Measurements from ENCODE around the gene PPM1A. TPM values are rescaled to one million over a fixed set of nuclear protein-coding genes. Genes with fewer than 3 reads are reported as not detected.
A peak's percentile ranks its signal among the peaks of the same experiment; 100 is the strongest.

The PPM1A gene
- total RNA-seq, 1 experiment from 2014 or later: 41.7 TPM

DNA sequence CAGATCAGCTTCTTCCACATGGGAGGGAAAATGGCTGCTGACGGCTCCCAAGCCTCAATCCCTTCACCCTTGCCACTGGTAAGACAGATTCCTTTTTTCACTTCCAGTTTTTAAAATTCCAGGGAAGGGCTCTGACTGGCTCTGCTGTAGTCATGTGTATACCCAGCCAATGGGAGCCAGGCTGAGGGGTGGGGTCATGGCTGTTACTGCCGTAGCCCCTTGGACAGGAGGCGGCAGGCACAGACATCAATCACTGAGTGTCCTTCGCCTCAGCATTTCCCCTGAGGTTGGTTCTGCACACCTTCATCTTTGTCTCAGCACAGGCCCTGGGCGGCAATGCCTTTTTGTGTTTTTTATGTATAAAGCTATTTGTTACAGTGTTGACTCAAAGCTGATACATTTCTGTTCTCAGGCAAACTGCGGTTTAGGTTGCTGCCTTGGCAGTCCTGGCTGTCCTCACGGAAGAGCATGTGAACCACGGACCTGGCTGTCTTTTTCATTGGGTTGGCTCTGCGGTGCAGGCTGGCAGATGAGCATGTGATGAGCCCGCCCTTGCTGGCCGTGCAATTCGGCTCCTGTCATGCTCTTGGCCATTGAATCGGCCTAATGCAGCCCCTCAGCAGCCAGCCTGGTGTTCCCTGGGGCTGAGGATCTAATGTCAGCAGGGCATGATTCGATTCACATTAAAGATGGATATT, 74.3 kb downstream of the PPM1A start:
- peaks cover 3% of the 10 kb centered on the region for H3K27me3 Mint-ChIP-seq (ENCODE audit: low read depth)
- no CpG with 5 or more reads among the region's 14 CpGs for WGBS (ENCODE audit: extremely low coverage, insufficient read length, low lambda C conversion rate)
- Histone ChIP-seq H2AFZ (ENCODE audit: low read length) (no peak overlapping the region), H2BK12ac (ENCODE audit: insufficient read length, low read depth, low read length) (no peak overlapping the region), H2BK20ac (ENCODE audit: low read depth, low read length, poor library complexity, severe bottlenecking) (no peak overlapping the region), H3K56ac (ENCODE audit: insufficient read length, low read depth, low read length) (no peak overlapping the region), H3K27ac (ENCODE audit: insufficient read length, low read depth, low read length) (no peak overlapping the region), H2AK5ac (ENCODE audit: insufficient read length, low read length) (no peak overlapping the region), H3K4me2 (ENCODE audit: insufficient read depth, insufficient read length, low read length) (no peak overlapping the region), H3T11ph (ENCODE audit: low read length) (no peak overlapping the region), H4K8ac (replicated peaks; ENCODE audit: insufficient read length, low read depth, low read length) (no peak overlapping the region), H3K79me2 (ENCODE audit: insufficient read depth, low read length) (no peaks in the 10 kb centered on the region), H2BK5ac (ENCODE audit: insufficient read length, low read length) (no peak overlapping the region), H4K5ac (ENCODE audit: insufficient read length, low read depth, low read length) (no peak overlapping the region), H3K9me3 (ENCODE audit: control insufficient read depth, low read depth, low read length) (peaks cover 6% of the 10 kb centered on the region), H3K23ac (ENCODE audit: insufficient read length, low read depth, low read length) (no peak overlapping the region), H2BK120ac (ENCODE audit: low read depth, low read length, poor library complexity, severe bottlenecking) (no peak overlapping the region), H3K4me1 (ENCODE audit: insufficient read depth, low read length) (peaks cover 7% of the 10 kb centered on the region; the same call in 1 of the 2 replicates), H3K9ac (ENCODE audit: extremely low read depth, insufficient read length, low read length) (no peak overlapping the region), H4K91ac (ENCODE audit: insufficient read length, low read depth, low read length) (no peak overlapping the region), H3K18ac (ENCODE audit: insufficient read length, low read depth, low read length) (peak overlapping the region; percentile 11), H3K4ac (ENCODE audit: low read depth, low read length) (no peak overlapping the region), H4K20me1 (ENCODE audit: control insufficient read depth, insufficient read depth, insufficient read length) (no peaks in the 10 kb centered on the region), H3K23me2 (ENCODE audit: insufficient read length, low read depth, low read length, poor library complexity, severe bottlenecking) (peaks cover 8% of the 10 kb centered on the region), H3K14ac (ENCODE audit: insufficient read depth, low read length) (no peak overlapping the region), H3K79me1 (ENCODE audit: insufficient read depth, low read depth, low read length, poor library complexity, severe bottlenecking) (no peaks in the 10 kb centered on the region), H3K27me3 (ENCODE audit: insufficient read depth, low read length) (no peaks in the 10 kb centered on the region), H2BK15ac (ENCODE audit: low read depth, low read length) (no peak overlapping the region)
- H3K27ac Mint-ChIP-seq: peak overlapping the region in 1 of 3 experiments; percentile 41; a peak in 1 of 7 replicates
- DNase-seq: no peak
- TF ChIP-seq, protein P1, sequence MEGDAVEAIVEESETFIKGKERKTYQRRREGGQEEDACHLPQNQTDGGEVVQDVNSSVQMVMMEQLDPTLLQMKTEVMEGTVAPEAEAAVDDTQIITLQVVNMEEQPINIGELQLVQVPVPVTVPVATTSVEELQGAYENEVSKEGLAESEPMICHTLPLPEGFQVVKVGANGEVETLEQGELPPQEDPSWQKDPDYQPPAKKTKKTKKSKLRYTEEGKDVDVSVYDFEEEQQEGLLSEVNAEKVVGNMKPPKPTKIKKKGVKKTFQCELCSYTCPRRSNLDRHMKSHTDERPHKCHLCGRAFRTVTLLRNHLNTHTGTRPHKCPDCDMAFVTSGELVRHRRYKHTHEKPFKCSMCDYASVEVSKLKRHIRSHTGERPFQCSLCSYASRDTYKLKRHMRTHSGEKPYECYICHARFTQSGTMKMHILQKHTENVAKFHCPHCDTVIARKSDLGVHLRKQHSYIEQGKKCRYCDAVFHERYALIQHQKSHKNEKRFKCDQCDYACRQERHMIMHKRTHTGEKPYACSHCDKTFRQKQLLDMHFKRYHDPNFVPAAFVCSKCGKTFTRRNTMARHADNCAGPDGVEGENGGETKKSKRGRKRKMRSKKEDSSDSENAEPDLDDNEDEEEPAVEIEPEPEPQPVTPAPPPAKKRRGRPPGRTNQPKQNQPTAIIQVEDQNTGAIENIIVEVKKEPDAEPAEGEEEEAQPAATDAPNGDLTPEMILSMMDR (conservative IDR thresholded peaks at IDR 0.05): no peak
- peaks cover 0 to 10% (median 9%) of the 10 kb centered on the region in 3 experiments; a peak in 5 of 7 replicates for H3K36me3 Mint-ChIP-seq (ENCODE audit: insufficient read depth in 1 of 3, low read depth in 3 of 3)
- H3K9me3 Mint-ChIP-seq: peaks cover 11 to 14% of the 10 kb centered on the region in 2 experiments
- H3K4me1 Mint-ChIP-seq: peaks cover 24 to 31% of the 10 kb centered on the region in 2 experiments
- H3K4me3 Mint-ChIP-seq: no peak overlapping the region

Data from H9 (cell line).